HG03175 (cell line): ENCODE results near the gene ZBTB48.
"Not testable (repeated sequence)": the region's sequence is repeated elsewhere in the genome, so short reads cannot be mapped to it uniquely, and the experiment has no call there.

Source experiments
- ATAC-seq: cut with Tn5 transposase; IDR thresholded peaks from one replicate; pipeline ENCODE4 v1.9.1; 2021; ENCODE audit warnings: mild to moderate bottlenecking, moderate library complexity; ENCODE audit not compliant: unreplicated experiment

The ZBTB48 gene

GRCh38 chr1:6590046-6590445, 10.3 kb downstream of the ZBTB48 start:
- ATAC-seq: no peak

DNA sequence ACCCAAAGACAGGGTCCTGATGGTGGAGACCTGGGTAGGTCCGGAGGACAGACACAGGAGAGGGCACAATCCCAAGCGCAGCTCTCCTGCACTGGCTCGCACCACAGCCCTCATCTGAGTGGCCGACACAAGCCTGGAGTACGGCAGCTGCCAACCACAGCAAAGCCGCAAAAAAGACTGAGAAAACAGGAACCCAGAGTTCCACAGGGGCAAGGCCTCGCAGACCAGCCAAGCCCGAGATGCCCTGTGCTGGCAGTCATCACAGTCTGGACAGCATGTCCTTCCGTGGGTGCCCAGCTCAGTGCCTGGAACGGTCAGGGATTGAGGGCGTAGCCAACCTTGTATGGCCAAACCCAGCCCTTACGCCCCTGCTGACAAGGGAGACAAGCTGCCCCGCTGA, 11.4 kb downstream of the ZBTB48 start:
- ATAC-seq: no peak

- ATAC-seq: no peak
Observed at GRCh38 chr1:6591644-6592043, 11.8 kb downstream of the ZBTB48 start.

DNA sequence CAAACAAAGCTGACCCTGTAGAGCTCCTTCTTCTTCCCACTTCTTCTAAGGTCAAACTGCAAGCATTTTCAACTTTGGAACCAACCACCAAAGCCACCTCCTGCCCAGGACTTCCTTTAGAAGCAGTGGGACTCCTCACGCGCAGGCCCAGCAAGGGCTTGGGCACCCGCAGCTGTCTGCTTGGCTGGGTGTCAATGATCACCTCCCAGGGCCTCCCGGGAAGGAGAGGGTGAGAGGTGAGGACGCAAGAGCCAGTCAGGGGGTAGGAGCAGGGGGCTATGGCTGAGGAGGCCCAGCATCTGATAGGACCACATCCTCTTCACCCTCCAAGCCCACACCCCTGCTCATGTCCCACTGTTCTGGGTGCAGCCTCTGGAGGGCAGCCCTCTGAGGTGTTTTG, 12.6 kb downstream of the ZBTB48 start:
- ATAC-seq: no peak

GRCh38 chr1:6592865-6593593, 13.2 kb downstream of the ZBTB48 start:
- ATAC-seq: no peak

- no peak for ATAC-seq
Observed at GRCh38 chr1:6593810-6594209, 14.0 kb downstream of the ZBTB48 start.

DNA sequence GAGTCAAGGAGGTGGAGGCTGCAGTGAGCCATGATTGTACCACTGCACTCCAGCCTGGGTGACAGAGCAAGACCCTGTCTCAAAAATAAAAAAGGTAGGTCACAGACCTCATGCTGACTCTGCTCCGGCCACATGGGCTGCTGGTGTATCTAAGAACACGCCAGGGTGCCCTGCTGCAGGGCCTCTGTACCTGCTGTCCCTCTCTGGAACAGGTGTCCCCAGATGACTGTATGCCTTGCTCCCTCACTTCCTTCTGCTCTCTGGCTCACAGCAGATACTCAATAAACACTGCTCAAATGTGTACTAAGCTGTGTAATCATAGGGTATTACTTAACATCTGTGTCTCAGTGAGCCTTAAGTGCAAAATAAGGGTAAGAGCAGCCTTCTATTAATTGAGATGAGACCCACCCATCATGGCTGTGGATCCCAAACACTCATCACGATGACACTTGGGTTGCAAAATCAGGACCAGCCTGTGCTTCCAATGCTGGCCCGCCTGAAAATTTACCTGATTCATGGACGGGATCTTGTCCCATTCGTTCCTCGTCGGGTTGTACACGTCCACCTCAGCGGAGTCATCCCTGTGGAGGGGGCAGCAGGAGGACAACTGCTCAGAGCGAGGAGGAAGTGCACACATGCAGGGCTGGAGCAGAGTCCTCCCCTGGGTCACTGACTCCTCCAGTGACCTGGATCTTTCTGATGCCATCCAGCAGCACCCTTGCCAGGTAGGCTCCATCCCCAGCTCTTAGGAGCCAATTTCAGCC, 15.4 kb downstream of the ZBTB48 start:
- no peak for ATAC-seq

DNA sequence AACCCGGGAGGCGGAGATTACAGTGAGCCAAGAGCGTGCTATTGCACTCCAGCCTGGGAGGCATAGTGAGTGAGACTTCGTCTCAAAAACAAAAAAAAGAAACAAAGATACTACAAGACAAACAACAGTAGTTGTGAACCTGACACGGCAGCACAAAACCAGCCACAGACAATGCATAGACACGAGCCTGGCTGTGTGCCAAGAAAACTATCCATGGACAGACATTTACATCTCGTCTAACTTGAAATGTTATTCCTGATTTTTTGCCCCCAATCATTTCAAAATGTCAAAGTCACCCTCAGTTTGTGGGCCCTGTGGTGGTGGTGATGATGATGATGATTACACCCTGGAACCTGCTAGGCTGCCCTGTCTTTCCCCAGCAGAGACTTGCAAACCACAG, 16.6 kb downstream of the ZBTB48 start:
- no peak for ATAC-seq

- no peak for ATAC-seq
Observed at GRCh38 chr1:6596886-6597776, 17.3 kb downstream of the ZBTB48 start.

GRCh38 chr1:6597777-6598131, 18.0 kb downstream of the ZBTB48 start:
- no peak for ATAC-seq

DNA sequence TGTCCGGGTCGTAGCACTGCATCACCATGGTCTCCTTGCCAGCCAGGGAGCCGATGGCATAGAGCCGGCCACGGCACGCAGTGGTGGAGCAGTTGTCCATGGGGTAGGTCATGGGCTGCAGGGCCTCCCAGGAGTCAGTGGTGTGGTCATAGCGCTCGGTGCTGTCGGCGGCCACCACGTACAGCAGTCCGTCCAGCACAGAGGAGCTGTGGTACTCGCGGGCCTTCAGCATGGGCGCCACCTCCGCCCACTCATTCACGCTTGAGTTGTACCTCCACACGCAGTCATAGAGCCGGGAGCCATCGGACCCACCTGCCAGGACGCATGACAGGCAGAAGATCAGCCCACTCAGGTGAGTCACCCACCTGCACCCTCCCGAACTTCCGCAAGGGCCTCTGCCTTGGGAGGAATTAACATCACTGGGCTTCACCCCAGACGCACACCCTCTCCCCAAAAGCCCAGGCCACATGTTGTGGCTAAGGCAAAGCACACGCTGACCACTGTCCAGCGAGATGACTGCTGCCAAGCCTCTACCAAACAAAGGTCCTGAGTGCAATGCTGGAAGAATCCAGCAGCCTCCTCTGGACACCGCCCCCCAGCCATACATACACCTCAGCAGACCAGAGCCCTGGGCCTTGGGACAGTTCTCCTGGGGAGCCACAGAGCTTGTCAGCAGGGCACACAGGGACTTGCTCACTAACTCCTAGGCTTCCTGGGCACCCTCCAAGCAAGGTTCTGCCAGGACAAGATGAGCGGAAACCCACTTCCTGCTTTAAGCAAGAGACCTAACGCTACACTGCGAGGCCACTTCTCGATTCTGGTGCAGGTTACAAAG, 19.6 kb downstream of the ZBTB48 start:
- no peak for ATAC-seq

GRCh38 chr1:6599991-6600390, 20.2 kb downstream of the ZBTB48 start:
- not testable (repeated sequence) for ATAC-seq

- ATAC-seq: no peak
Observed at GRCh38 chr1:6600410-6601048, 20.7 kb downstream of the ZBTB48 start.

DNA sequence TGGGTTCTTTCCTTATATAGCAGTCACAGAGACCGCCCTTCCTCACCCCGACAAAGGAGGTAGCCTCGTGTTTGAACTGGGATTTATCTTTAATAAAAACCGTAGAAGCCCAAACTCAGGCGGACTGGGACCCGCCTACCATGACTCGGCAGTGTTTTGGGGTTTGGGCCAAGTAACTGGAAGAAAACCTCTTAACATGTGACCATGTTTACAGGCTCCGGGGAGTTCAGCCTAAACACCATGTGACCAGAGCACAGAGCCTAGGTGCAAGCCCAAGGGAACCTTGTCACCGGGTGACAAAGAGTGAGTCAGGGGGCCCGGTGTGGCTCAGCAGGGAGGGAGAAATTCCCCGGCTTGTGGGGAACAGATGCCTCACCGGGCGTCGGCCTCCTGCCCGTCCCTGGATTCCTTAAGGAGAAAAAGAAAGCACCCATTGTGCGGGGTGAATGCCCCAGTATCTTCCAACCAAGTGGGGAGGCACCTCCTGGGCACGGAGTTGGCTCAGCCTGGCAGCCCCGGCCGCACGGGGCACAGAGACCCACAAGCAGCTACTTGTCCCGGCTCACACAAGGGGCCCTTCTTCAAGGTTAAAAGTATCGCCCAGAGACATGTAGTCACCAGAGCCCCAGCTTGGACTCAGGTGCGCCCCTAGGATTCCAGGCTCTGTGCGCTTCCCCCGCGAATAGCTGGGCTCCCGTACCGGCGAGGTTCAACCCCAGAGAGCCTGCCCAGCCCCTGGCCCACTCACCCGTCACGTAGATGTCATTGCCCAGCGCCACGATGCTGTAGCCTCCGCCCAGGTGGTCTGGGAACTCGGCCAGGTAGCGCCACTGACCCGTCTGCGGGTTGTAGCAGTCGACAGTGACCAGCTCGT, 21.5 kb downstream of the ZBTB48 start:
- peak; percentile 35 for ATAC-seq

- peak; percentile 28 for ATAC-seq
Observed at GRCh38 chr1:6601923-6602668, 22.3 kb downstream of the ZBTB48 start.

- peak; percentile 52 for ATAC-seq
Observed at GRCh38 chr1:6602669-6603237, 23.0 kb downstream of the ZBTB48 start, which contains the start of gene KLHL21. Gene KLHL21 (minus strand): TSS chr1:6602869. CDS start chr1:6602817, 52 bp downstream.

DNA sequence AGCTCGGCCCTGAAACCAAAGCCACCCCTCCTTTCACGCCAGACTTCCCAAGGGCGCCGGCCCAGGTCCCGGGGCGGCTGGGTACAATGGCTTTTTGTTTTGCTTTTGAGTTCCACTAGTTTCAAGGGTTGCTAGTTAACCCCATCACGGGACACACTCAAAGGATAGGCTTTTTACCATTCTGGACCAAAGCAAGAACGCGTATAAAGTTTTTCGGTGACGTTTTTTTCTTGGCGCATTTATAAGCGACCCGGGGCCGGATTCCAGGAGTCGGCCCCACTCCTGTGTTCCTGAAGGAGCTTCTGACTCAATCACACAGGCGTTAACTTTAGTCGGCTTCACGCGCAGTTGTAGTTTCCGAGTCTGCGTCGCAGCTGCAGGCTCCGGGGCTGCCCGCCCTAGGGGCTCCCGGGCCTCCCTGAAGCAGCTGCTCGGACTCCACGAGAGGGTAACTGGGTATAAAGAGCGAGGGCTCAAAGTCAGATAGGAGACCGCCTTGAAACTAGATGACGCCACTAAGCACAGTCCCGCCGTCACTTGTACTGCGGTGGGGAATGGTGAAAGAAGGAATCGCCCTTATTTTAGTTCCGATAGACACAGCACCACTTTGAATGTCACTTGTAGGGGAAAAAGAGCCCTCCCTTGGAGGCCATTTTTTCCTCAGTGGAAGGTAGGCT, 23.6 kb downstream of the ZBTB48 start:
- ATAC-seq: peak; percentile 27
